PFSK-1 (cell line): ENCODE data around the gene ATP8B1.
A peak's percentile ranks its signal among the peaks of the same experiment; 100 is the strongest.

Experiments
- FOXP2 ChIP-seq: optimal IDR thresholded peaks from 2 replicates; pipeline ENCODE3; 2011; ENCODE audit warnings: borderline replicate concordance, control low read depth, inconsistent platforms; ENCODE audit not compliant: insufficient read depth; ENCODE audit errors: extremely low read length, extremely low read depth
- POLR2AphosphoS5 ChIP-seq: IDR thresholded peaks from 2 replicates; pipeline ENCODE4 v1.6.1; 2012; ENCODE audit warnings: low read depth, mild to moderate bottlenecking, control low read depth, low read length, moderate library complexity
- SIN3A ChIP-seq: IDR thresholded peaks from 2 replicates; pipeline ENCODE4 v1.6.1; 2012; ENCODE audit warnings: mild to moderate bottlenecking, low read length, moderate library complexity, borderline replicate concordance; ENCODE audit not compliant: insufficient read depth
- TAF1 ChIP-seq: IDR thresholded peaks from 2 replicates; pipeline ENCODE4 v1.6.1; 2012; ENCODE audit warnings: low read length, control low read depth, borderline replicate concordance; ENCODE audit not compliant: insufficient read depth
- TF ChIP-seq, protein P1 (sequence below), 2 experiments: IDR thresholded peaks; 2 replicates each; pipeline versions ENCODE4 v1.6.1 to v1.8.0; 2011 to 2012; ENCODE audit warnings: low read depth in 2 of 2, low read length in 2 of 2, control low read depth in 1 of 2, inconsistent platforms in 1 of 2, mild to moderate bottlenecking in 1 of 2, moderate library complexity in 1 of 2; ENCODE audit not compliant: insufficient read depth in 1 of 2

Gene ATP8B1

DNA sequence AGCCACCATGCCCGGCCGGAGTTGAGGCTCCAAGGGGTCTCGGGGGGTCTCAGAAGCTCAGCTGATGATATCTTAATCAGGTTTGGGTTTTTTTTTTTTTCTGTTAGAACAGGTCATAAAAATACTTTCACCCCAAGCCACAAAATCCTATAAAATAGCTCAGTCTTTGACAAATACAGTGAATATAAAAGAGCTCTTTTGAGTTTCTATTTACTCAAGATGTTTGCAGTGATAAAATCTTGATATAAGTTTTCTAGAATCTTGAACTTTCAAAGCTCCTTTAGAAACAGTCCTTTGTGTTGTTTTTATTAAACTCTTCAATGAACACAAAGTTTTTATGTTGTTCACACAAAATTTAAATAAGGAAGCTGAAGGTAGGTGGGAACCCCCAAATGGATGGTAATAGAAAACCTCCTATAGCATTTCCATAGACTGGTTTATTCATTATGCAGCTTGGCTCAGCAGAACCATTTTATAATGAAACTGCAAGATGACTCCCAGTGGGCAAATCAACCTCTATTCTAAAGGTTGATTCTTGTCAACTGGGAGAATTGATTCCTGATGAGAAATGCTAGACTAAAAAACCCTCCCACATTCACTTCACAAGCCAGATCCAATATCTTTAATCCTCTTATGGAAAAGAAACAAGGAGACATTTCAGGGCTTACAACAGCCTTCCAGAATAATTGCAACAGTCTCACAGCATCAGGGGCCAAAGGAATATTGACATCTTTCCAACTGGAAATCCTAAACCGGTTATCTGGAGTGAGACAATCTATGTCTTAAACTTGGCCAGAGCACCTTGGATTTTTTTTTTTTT is 167.9 kb downstream of the ATP8B1 start:
- TF ChIP-seq FOXP2 (no peak), SIN3A (no peak), TAF1 (no peak), POLR2AphosphoS5 (no peak)
- TF ChIP-seq, protein P1, sequence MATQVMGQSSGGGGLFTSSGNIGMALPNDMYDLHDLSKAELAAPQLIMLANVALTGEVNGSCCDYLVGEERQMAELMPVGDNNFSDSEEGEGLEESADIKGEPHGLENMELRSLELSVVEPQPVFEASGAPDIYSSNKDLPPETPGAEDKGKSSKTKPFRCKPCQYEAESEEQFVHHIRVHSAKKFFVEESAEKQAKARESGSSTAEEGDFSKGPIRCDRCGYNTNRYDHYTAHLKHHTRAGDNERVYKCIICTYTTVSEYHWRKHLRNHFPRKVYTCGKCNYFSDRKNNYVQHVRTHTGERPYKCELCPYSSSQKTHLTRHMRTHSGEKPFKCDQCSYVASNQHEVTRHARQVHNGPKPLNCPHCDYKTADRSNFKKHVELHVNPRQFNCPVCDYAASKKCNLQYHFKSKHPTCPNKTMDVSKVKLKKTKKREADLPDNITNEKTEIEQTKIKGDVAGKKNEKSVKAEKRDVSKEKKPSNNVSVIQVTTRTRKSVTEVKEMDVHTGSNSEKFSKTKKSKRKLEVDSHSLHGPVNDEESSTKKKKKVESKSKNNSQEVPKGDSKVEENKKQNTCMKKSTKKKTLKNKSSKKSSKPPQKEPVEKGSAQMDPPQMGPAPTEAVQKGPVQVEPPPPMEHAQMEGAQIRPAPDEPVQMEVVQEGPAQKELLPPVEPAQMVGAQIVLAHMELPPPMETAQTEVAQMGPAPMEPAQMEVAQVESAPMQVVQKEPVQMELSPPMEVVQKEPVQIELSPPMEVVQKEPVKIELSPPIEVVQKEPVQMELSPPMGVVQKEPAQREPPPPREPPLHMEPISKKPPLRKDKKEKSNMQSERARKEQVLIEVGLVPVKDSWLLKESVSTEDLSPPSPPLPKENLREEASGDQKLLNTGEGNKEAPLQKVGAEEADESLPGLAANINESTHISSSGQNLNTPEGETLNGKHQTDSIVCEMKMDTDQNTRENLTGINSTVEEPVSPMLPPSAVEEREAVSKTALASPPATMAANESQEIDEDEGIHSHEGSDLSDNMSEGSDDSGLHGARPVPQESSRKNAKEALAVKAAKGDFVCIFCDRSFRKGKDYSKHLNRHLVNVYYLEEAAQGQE (IDR thresholded peaks at IDR 0.05; ENCODE audit: insufficient read depth in 1 of 2, low read depth in 2 of 2, low read length in 2 of 2) = no peak

DNA sequence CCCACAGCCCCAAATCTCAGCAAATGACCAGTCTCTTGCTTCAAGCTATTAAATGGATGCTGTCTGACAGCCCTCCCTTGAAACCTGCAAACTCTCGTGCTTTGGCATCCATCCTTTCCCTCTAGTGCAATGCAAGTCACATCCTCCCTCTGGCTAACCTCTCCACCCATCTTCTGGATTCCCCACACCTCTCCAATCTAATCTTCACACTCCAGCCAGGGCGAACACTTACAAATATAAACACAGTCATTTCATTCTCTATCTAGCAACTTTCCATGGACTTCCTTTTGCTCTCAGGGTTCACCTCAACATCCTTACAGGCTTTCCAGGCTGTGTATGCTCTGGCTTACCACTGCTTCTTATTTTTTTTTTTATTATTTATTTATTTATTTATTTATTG is 171.4 kb downstream of the ATP8B1 start:
- TF ChIP-seq TAF1 = no peak
- TF ChIP-seq, protein P1 (IDR thresholded peaks at IDR 0.05; ENCODE audit: insufficient read depth in 1 of 2, low read depth in 2 of 2, low read length in 2 of 2) = no peak
- TF ChIP-seq POLR2AphosphoS5 = no peak
- TF ChIP-seq FOXP2 = no peak
- no peak for TF ChIP-seq SIN3A

DNA sequence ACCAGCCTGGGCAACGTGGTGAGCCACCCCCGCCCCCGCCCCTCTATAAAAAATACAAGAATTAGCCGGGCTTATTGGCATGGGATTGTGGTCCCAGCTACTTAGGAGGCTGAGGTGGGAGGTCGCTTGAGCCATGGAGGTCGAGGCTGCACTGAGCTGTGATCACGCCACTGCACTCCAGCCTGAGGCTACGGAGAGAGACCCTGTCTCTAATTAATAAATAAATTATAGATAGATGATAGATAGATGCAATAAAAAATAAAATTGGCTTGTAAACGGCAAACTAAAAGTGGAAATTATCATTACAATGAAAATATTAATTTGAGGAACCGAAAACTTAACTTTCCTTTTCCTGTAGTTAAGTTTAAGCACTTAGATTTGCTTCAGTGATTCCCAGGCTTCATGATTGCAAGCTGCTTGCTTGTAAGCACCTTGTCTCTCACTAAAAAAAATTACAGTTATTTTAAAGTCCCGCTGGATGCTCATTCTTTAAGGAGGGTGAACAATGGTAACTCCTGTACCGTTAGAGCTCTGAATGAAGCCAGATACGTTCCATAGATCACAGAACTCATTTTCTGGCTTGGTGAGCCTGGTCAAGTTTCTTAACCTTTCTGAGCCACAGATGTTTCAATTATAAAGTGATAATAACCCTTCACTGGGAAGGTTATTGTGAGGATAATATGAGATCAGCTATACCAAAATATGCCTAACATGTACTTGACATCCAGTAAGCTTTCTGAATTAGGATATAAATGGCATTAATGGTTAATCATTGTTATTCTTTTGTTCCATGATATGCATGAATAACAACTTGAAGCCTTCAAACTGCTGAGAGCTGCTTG is 172.1 kb downstream of the ATP8B1 start:
- TF ChIP-seq FOXP2 = no peak
- no peak for TF ChIP-seq SIN3A
- TF ChIP-seq POLR2AphosphoS5 = no peak
- TF ChIP-seq, protein P1 (IDR thresholded peaks at IDR 0.05; ENCODE audit: insufficient read depth in 1 of 2, low read depth in 2 of 2, low read length in 2 of 2) = no peak
- TF ChIP-seq TAF1 = no peak

DNA sequence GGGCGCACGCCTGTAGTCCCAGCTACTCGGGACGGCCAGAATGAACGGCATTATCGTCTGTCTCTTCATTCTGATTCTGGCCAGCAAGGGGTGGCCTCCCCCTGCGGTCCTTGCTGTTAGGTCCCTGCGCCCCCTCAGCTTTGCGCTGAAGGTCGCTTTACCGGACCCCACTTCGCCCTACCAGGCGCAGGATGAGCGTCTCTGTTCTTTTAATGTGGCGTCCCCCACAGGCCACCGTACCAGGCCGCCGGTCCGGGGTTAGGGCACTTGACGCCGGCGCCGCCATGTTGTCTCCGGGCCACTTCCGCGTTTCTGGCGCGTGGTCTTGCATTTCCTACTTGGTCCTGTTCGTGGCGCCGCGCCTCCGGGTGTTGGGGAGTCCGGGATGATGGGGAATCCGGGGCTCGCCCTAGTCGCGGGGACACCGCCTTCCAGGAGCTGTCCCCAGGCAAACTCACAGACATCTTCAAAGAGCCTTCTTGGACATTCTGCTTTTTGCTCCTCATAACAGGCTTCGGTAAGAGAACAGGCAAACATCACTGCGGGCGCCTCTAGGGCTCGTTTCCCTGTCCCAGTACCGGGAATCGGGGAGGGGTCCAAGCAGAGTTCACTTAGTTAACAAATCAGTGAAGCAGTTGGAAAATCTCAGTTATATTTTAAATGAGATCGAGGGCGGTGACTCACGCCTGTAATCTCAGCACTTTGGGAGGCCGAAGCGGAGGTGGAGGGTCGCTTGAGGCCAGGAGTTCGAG is 172.9 kb downstream of the ATP8B1 start:
- TF ChIP-seq, protein P1 (IDR thresholded peaks at IDR 0.05; ENCODE audit: insufficient read depth in 1 of 2, low read depth in 2 of 2, low read length in 2 of 2) = peak; percentile 34 to 76; a peak in 2 of 4 replicates
- TF ChIP-seq FOXP2 (peak; percentile 94), TAF1 (peak; percentile 73; the same call in 1 of the 2 replicates), SIN3A (peak; percentile 88; the same call in 1 of the 2 replicates), POLR2AphosphoS5 (peak; percentile 60)
